ENCODE results near the gene SLC4A1. TPM values are rescaled to one million over a fixed set of nuclear protein-coding genes. Genes with fewer than 3 reads are reported as not detected.

Gene SLC4A1
- total RNA-seq (2012; rRNA removed), result not detected in 2 replicates

DNA sequence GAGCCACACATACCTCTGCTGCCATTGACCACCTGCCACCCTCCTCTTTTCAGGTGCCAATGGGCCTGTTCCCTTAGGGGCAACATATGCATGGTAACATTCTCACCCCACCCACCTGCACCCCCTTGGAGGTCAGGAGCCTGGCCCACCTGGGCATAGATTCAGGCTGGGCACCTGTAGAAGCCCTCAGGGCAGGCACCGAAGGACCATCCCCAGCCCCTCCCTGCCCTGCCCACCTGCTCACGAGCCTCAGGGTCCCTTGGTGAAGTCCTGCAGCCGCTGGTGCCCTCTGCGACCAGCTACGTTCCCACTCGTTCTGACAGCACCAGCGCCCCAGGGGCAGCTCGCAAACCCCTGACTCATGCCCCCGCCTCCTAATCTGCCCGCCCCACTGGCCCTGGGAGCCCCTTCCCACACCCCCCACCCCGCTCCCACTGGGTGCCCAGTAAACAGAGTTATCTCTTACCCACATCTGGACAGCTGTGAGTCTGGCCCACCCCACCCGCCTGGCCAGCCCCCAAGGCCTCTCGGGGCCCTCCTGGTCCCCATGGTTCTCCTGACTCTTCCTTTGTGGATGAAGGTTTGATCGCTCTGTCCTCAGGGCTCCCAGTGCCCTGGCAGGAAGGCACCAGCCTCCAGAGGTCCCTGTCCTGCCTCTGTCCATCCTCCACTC is at the start of gene SLC4A1:
Gene SLC4A1 (minus strand): TSS at position 318 of the 673 bp plus-strand sequence. CDS start 5,269 bp downstream, outside the sequence.
- Histone ChIP-seq H3K4me1 (ENCODE audit: control insufficient read depth, insufficient read depth, low read length) (peaks cover 6% of the 10 kb centered on the region), H3K36me3 (ENCODE audit: insufficient read depth, low read length) (no peaks in the 10 kb centered on the region), H3K27me3 (ENCODE audit: control insufficient read depth, insufficient read depth, low read length) (peaks cover 38% of the 10 kb centered on the region), H3K4me3 (ENCODE audit: low read length) (no peak within 1 kb of the TSS), H3K4me2 (ENCODE audit: low read length) (no peak within 1 kb of the TSS), H3K9me3 (replicated peaks; ENCODE audit: low read length) (no peaks in the 10 kb centered on the region), H3K9ac (ENCODE audit: low read depth, low read length) (no peak within 1 kb of the TSS)

DNA sequence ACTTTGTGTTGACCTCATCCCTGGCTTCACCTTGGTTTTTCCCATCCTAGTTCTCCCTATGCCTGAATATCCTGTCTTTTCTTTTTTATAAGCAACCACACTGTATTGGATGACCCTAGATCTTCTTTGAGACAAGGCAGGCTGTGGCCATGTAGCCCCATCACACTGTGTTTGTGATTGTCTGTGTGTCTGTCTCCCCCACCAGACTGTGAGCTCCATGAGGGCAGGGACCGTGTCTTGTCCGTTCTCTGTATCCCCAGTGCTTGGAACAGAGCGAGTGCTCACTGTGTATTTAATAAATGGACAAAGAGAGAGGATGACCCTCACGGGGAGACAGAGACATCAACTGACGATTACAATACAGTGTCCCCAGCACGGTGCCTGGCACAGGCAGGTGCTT is 49.6 kb upstream of the SLC4A1 start:
- Histone ChIP-seq H3K9ac (ENCODE audit: low read depth, low read length) (no peak overlapping the region), H3K4me2 (ENCODE audit: low read length) (no peak overlapping the region), H3K27me3 (ENCODE audit: control insufficient read depth, insufficient read depth, low read length) (peaks cover 44% of the 10 kb centered on the region), H3K9me3 (replicated peaks; ENCODE audit: low read length) (peaks cover 3% of the 10 kb centered on the region), H3K4me3 (ENCODE audit: low read length) (no peak overlapping the region), H3K36me3 (ENCODE audit: insufficient read depth, low read length) (peaks cover 31% of the 10 kb centered on the region), H3K4me1 (ENCODE audit: control insufficient read depth, insufficient read depth, low read length) (no peaks in the 10 kb centered on the region)

DNA sequence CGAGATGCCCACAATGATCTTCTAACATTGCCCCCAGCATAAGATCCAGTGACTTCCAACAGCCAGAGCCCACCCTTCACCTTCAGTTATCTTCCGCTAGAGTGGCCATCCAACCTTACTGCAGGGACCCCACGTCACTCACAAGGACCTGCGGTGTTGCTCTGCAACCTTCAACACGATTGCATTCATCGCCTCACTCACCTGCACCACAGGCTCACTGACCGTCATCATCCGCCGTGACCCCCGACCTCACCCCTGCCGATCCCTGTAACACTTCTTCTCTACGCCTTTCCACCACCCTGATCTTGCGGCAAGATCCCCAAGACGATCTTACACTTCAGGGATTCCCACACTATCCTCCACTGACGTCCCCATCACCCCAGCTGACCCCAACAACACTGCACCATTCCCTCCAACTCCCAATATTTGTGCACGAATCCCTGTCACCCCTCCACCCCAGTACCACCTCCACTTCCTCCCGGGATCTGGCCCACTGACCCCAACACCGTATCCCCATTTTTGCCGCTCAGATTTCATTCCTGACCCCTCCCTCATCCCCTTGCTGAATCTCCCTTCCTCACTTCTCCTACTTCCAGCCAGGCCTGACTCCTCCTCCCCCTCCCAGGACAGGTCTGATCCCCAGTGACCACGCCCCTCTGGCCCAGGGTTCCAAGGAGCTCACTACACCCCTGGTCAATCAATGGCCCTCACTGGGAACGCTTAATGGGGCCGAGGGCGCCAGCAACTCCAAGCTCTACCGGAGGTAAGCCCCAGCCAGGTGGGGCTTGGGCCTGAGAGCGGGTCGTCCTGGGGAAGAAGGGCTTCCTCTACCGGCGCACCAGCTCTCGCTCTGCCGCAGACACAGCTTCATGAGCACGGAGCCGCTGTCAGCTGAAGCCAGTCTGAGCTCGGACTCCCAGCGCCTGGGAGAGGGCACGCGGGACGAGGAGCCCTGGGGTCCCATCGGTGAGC is 48.1 kb upstream of the SLC4A1 start:
- no peak overlapping the region for H3K9ac ChIP-seq (ENCODE audit: low read depth, low read length)
- peaks cover 3% of the 10 kb centered on the region for H3K9me3 ChIP-seq (replicated peaks; ENCODE audit: low read length)
- H3K27me3 ChIP-seq (ENCODE audit: control insufficient read depth, insufficient read depth, low read length), result peaks cover 44% of the 10 kb centered on the region
- H3K4me2 ChIP-seq (ENCODE audit: low read length), result peak overlapping the region; percentile 77
- H3K36me3 ChIP-seq (ENCODE audit: insufficient read depth, low read length), result peaks cover 20% of the 10 kb centered on the region
- no peaks in the 10 kb centered on the region for H3K4me1 ChIP-seq (ENCODE audit: control insufficient read depth, insufficient read depth, low read length)
- no peak overlapping the region for H3K4me3 ChIP-seq (ENCODE audit: low read length)

DNA sequence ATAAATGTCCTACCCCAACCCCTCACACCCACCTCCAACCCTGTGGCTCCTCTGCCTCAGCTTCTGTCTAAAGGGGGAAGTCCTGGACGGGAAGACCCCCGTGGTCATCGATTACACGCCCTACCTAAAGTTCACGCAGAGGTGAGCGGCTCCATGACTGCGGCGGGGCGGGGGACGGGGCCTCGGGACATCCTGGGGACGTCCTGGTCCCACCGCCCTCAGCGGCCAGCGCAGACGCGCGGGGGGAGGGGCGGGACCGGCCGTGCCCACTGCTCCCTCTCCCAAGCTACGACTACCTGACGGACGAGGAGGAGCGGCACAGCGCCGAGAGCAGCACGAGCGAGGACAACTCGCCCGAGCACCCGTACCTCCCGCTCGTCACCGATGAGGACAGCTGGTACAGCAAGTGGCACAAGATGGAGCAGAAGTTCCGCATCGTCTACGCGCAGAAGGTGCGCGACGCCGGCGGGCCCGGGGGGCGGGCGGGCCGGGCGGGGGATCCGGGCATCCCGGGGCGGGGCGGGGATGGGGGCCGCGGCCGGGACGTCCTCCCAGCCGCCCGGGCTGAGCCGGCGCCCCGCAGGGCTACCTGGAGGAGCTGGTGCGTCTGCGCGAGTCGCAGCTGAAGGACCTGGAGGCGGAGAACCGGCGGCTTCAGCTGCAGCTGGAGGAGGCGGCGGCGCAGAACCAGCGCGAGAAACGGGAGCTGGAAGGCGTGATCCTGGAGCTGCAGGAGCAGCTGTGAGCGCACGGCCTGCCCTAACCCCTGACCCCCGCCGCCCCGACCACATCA is 47.1 kb upstream of the SLC4A1 start:
- Histone ChIP-seq H3K4me3 (ENCODE audit: low read length) (peak overlapping the region; percentile 60), H3K9me3 (replicated peaks; ENCODE audit: low read length) (peaks cover 3% of the 10 kb centered on the region), H3K36me3 (ENCODE audit: insufficient read depth, low read length) (peaks cover 10% of the 10 kb centered on the region), H3K9ac (ENCODE audit: low read depth, low read length) (no peak overlapping the region), H3K4me2 (ENCODE audit: low read length) (peak overlapping the region; percentile 77), H3K4me1 (ENCODE audit: control insufficient read depth, insufficient read depth, low read length) (no peaks in the 10 kb centered on the region), H3K27me3 (ENCODE audit: control insufficient read depth, insufficient read depth, low read length) (peaks cover 51% of the 10 kb centered on the region)

DNA sequence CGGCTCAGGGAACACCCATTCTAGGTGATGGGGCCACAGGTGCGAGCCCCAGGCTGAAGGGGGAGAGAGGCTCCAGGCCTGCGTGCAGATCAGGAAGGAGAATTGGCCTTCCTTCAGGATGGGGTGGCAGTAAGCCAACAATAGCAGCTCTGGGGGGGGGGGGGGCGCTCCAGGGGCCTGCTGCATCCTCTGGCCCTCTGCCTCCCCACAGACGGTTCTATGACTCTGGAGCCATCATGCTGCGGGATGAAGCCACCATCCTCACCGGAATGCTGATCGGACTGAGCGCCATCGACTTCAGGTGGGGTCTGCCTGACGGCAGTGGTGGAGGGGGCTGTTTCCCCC is 46.6 kb upstream of the SLC4A1 start:
- H3K4me1 ChIP-seq (ENCODE audit: control insufficient read depth, insufficient read depth, low read length), result no peaks in the 10 kb centered on the region
- peak overlapping the region; percentile 77 for H3K4me2 ChIP-seq (ENCODE audit: low read length)
- peaks cover 3% of the 10 kb centered on the region for H3K9me3 ChIP-seq (replicated peaks; ENCODE audit: low read length)
- H3K27me3 ChIP-seq (ENCODE audit: control insufficient read depth, insufficient read depth, low read length), result peaks cover 53% of the 10 kb centered on the region
- H3K4me3 ChIP-seq (ENCODE audit: low read length), result no peak overlapping the region
- no peak overlapping the region for H3K9ac ChIP-seq (ENCODE audit: low read depth, low read length)
- H3K36me3 ChIP-seq (ENCODE audit: insufficient read depth, low read length), result peaks cover 4% of the 10 kb centered on the region

DNA sequence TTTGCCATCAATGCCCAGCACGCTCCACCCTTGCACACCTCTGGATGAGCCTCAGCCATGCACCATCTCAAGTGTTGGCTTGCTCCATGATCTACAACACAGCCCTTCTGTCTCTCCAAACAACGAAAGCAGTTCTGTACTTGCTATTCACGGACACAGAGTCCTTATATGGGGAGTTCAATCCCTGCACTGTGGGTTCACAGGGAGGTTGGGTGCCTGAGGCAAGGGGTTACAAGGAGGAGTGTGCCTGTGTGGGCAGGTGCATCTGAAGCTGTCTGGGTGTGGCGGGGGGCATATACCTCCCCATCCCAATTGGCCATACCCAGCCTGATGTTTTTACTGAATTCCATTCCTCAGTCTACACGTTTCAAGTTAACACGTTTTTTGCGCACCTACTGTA is 46.1 kb upstream of the SLC4A1 start:
- Histone ChIP-seq H3K4me2 (ENCODE audit: low read length) (no peak overlapping the region), H3K9me3 (replicated peaks; ENCODE audit: low read length) (peaks cover 3% of the 10 kb centered on the region), H3K36me3 (ENCODE audit: insufficient read depth, low read length) (peaks cover 3% of the 10 kb centered on the region), H3K9ac (ENCODE audit: low read depth, low read length) (no peak overlapping the region), H3K4me1 (ENCODE audit: control insufficient read depth, insufficient read depth, low read length) (no peaks in the 10 kb centered on the region), H3K4me3 (ENCODE audit: low read length) (no peak overlapping the region), H3K27me3 (ENCODE audit: control insufficient read depth, insufficient read depth, low read length) (peaks cover 53% of the 10 kb centered on the region)

DNA sequence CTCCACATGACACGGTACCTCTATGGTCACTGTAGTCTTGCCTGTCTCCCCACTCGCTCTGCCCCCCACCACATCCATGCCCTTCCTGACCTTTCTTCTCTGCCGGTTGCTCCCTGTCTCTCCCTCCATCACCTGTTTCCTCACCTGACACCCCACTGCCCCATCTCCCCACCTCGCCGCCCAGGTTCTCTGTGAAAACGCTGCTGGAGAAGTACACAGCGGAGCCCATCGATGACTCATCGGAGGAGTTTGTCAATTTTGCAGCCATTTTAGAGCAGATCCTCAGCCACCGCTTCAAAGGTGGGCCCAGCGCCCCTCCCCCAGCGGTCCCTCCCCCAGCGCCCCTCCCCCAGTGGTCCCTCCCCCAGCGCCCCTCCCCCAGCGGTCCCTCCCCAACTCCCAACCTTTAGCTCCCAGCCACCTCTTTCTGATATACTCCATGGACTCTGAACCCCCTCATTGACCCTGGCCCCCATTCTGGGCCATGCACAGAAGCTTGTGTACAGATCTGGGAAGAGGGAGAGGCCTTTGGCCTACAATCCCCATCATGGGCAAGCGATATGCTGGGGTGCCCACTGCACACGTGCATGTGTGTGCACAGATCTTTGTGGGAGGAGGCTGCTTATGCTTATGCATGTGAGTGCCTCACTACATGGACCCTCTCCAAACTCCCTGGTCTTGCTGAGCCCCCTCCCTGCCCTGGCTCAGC is 44.6 kb upstream of the SLC4A1 start:
- no peak overlapping the region for H3K9ac ChIP-seq (ENCODE audit: low read depth, low read length)
- H3K4me3 ChIP-seq (ENCODE audit: low read length), result no peak overlapping the region
- H3K27me3 ChIP-seq (ENCODE audit: control insufficient read depth, insufficient read depth, low read length), result peaks cover 53% of the 10 kb centered on the region
- H3K9me3 ChIP-seq (replicated peaks; ENCODE audit: low read length), result peaks cover 3% of the 10 kb centered on the region
- H3K36me3 ChIP-seq (ENCODE audit: insufficient read depth, low read length), result no peaks in the 10 kb centered on the region
- H3K4me2 ChIP-seq (ENCODE audit: low read length), result no peak overlapping the region
- peaks cover 7% of the 10 kb centered on the region for H3K4me1 ChIP-seq (ENCODE audit: control insufficient read depth, insufficient read depth, low read length)

DNA sequence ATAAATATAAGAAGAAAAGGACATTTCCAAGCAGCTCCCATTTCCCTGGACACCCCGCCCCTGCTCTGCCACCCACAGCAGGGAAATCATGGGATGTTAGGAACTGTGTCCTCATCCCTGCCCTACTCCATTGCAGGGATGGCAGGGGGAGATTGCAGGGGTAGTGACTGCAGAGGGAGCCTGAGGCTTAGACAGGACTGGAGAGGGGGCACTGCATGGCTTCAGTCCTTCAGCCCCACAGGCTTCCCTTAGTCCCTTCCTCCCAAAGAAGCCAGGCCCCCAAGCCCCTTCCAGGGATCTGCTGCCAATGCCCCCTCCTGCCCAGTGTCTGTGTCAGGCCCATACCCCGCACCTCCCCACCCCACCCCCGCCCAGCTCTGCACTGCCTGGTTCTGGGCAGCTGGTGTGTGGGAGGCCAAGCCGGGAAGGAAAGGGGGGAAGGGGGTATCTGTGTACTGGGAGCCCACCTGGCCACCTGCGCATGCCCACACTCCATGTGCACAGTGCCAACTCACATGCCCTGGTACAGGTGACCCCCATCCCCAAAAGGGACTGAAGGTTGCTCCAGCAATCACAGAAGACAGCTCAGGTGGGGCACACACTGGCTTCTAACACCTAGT is 43.7 kb upstream of the SLC4A1 start:
- no peaks in the 10 kb centered on the region for H3K36me3 ChIP-seq (ENCODE audit: insufficient read depth, low read length)
- H3K4me3 ChIP-seq (ENCODE audit: low read length), result no peak overlapping the region
- no peak overlapping the region for H3K4me2 ChIP-seq (ENCODE audit: low read length)
- H3K9me3 ChIP-seq (replicated peaks; ENCODE audit: low read length), result no peaks in the 10 kb centered on the region
- peaks cover 7% of the 10 kb centered on the region for H3K4me1 ChIP-seq (ENCODE audit: control insufficient read depth, insufficient read depth, low read length)
- H3K9ac ChIP-seq (ENCODE audit: low read depth, low read length), result no peak overlapping the region
- peaks cover 53% of the 10 kb centered on the region for H3K27me3 ChIP-seq (ENCODE audit: control insufficient read depth, insufficient read depth, low read length)

DNA sequence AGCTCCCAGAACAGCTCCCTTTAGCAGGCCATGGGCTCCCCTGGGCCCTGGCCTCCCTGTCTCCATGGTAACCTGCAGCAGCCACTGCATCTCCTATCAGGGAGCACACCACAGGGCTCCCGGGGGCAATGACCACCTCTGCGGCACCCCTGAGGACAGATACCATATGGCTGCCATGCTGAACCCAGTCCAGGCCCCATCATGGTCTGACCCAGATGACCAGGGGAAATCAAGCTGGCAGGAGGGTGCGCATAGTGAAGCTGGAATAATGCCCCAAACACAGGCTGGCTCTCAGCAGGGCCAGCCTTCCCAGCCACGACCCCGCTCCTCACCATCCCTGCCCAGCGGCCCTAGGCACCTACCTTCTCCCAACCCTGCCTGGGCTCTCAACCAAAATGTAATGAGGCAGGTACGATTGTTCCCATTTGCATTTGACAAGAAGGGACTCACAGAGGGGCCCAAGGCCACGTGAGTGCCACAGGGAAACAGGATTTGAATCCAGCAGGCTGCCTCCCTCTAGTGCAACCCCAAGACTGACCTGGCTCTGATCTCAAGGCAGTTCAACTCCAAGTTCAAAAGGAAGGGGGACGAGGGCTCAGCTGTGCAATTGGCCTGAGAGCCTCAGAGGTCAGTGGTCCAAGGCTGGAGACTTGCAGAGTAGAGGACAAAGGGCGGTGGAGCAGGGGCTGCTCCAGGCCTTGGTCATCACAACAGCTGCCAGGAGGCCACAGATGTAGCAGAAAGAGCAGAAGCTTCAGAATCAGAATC is 42.9 kb upstream of the SLC4A1 start:
- Histone ChIP-seq H3K4me2 (ENCODE audit: low read length) (no peak overlapping the region), H3K9me3 (replicated peaks; ENCODE audit: low read length) (no peaks in the 10 kb centered on the region), H3K27me3 (ENCODE audit: control insufficient read depth, insufficient read depth, low read length) (peaks cover 45% of the 10 kb centered on the region), H3K9ac (ENCODE audit: low read depth, low read length) (no peak overlapping the region), H3K4me3 (ENCODE audit: low read length) (no peak overlapping the region), H3K36me3 (ENCODE audit: insufficient read depth, low read length) (no peaks in the 10 kb centered on the region), H3K4me1 (ENCODE audit: control insufficient read depth, insufficient read depth, low read length) (peaks cover 7% of the 10 kb centered on the region)

DNA sequence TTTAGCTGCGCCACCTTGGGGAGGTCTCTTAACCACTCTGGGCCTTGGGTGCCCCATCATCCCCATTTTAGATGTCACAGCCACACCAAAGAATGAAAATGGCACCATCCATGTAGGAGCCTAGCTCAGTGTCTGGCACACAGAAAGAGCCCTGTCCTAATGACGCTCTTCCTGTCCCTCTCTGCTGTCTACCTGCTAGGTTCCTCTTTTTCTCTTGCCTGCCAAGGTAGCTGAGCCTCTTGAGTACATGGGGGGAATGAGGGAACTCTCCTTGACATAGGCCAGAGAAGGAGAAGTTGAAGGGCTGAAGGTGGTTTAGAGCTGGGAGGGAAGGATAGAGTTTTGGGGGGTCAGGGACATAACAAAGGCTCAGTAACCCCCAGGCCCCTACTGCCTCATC is 42.3 kb upstream of the SLC4A1 start:
- Histone ChIP-seq H3K4me2 (ENCODE audit: low read length) (no peak overlapping the region), H3K36me3 (ENCODE audit: insufficient read depth, low read length) (no peaks in the 10 kb centered on the region), H3K27me3 (ENCODE audit: control insufficient read depth, insufficient read depth, low read length) (peaks cover 47% of the 10 kb centered on the region), H3K4me3 (ENCODE audit: low read length) (no peak overlapping the region), H3K9me3 (replicated peaks; ENCODE audit: low read length) (no peaks in the 10 kb centered on the region), H3K4me1 (ENCODE audit: control insufficient read depth, insufficient read depth, low read length) (peaks cover 7% of the 10 kb centered on the region), H3K9ac (ENCODE audit: low read depth, low read length) (no peak overlapping the region)

All from skeletal muscle satellite cell (primary cell).